Fibroblast of mammary gland (primary cell): ENCODE data around the gene HIPK2.

Experiments
- DNase-seq: peaks from one replicate; pipeline ENCODE4 v3.0.0-alpha.2; 2010; ENCODE audit warnings: low read depth
- H3K4me3 ChIP-seq: 2 replicates; pipeline ENCODE4 v1.5.1; 2011; ENCODE audit warnings: low read depth, mild to moderate bottlenecking, low read length, moderate library complexity; ENCODE audit not compliant: control insufficient read depth
- TF ChIP-seq, protein P1 (sequence below): conservative IDR thresholded peaks from 2 replicates; pipeline ENCODE4 v1.5.1; 2011; ENCODE audit warnings: low read depth, low read length, inconsistent platforms; ENCODE audit not compliant: control insufficient read depth, insufficient read depth

HIPK2 gene

GRCh38 chr7:139702811-139703486, 74.8 kb downstream of the HIPK2 start:
- TF ChIP-seq, protein P1, sequence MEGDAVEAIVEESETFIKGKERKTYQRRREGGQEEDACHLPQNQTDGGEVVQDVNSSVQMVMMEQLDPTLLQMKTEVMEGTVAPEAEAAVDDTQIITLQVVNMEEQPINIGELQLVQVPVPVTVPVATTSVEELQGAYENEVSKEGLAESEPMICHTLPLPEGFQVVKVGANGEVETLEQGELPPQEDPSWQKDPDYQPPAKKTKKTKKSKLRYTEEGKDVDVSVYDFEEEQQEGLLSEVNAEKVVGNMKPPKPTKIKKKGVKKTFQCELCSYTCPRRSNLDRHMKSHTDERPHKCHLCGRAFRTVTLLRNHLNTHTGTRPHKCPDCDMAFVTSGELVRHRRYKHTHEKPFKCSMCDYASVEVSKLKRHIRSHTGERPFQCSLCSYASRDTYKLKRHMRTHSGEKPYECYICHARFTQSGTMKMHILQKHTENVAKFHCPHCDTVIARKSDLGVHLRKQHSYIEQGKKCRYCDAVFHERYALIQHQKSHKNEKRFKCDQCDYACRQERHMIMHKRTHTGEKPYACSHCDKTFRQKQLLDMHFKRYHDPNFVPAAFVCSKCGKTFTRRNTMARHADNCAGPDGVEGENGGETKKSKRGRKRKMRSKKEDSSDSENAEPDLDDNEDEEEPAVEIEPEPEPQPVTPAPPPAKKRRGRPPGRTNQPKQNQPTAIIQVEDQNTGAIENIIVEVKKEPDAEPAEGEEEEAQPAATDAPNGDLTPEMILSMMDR = no peak
- H3K4me3 ChIP-seq = no peak overlapping the region
- no peak for DNase-seq

GRCh38 chr7:139702313-139702731, 75.5 kb downstream of the HIPK2 start:
- TF ChIP-seq, protein P1 = no peak
- H3K4me3 ChIP-seq = no peak overlapping the region

DNA sequence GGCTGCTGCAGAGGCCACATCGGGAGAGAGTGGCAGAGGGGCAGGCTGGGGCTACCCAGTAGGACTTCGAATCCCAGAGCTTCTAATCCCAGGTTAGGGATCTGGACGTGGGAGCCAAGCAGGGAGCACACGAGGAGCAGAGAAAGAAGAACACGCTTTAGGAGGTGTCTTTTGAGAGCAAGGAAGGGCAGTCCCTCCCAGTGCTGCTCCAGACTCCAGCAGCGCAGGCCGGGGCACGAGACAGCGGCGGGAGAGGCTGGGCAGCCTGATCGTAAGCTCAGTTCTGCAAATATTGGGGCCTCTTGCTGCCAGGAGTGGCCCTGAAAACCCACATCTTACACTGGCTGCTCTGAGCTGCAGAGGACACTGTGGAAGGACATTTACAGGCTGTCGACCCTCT, 75.9 kb downstream of the HIPK2 start:
- no peak overlapping the region for H3K4me3 ChIP-seq
- DNase-seq = no peak
- TF ChIP-seq, protein P1 = no peak

More at GRCh38 chr7:139702313-139702731, 75.5 kb downstream of the HIPK2 start:
- no peak for DNase-seq

DNA sequence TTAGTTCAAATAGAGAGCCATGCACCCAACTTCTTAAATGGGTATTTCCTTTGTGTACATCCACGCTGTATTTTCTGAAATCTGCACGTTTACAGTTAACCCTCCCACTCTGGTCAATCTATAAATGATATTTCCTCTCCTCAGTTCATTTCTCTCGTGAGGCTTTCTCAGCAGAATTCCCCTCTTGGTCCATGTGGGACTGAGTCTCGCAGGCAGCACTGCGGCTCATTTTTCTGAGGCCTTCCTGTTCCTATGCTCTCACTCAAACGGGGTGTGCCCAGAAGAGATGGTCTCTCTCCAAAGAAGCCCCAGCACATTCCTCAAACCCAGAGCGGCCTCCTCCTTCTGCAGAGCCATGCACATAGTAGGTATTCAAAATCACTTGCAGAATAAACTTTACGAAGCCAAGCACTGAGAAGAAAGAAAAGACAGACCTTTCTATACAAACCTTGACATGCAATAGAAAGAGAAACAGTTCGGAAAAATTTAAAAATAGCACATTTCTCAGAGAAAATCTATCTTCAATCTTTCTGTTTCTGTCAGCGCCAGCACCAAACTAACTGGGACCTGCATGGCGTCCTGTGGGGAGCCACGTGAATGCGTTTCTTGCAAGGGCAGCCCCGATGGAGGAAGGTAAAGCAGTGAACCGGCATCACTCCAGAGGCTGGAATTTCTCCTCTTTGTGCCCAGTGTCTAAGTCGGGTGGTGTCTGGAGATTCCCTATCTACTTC, 77.1 kb downstream of the HIPK2 start:
- TF ChIP-seq, protein P1 = no peak
- no peak for DNase-seq
- no peak overlapping the region for H3K4me3 ChIP-seq

- TF ChIP-seq, protein P1 = no peak
- H3K4me3 ChIP-seq = no peak overlapping the region
- no peak for DNase-seq
Observed at GRCh38 chr7:139699640-139700504, 77.9 kb downstream of the HIPK2 start.

DNA sequence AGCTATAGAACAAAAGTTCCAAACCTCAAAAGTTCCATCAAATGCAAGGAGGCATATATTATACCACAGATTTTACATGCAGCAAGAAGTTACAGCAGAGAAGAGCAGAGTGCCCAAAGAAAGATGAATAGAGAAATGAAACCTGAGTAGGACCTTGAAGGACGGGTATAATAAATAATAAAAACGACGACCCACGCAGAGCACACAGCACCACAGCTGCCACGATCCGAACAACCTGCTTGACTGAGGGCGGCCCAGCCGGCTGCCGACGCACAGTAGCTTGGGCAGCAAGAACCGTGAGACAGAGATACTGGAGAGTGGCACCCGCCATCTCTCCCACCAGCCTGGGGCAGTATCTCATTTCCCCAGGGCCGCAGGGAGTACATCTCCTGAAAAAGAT, 79.0 kb downstream of the HIPK2 start:
- TF ChIP-seq, protein P1 = no peak
- no peak for DNase-seq

More for the DNA sequence above, 79.0 kb downstream of the HIPK2 start:
- H3K4me3 ChIP-seq = no peak overlapping the region
